Measurements from ENCODE around the gene DNAJA4. TPM values are rescaled to one million over a fixed set of nuclear protein-coding genes. Genes with fewer than 3 reads are reported as not detected.

Gene DNAJA4
- total RNA-seq, 3 donors from 2014 or later (not counting 1 experiment from before 2014, with no cell fraction given), result 23.2 to 28.8 (median 26.3) TPM

DNA sequence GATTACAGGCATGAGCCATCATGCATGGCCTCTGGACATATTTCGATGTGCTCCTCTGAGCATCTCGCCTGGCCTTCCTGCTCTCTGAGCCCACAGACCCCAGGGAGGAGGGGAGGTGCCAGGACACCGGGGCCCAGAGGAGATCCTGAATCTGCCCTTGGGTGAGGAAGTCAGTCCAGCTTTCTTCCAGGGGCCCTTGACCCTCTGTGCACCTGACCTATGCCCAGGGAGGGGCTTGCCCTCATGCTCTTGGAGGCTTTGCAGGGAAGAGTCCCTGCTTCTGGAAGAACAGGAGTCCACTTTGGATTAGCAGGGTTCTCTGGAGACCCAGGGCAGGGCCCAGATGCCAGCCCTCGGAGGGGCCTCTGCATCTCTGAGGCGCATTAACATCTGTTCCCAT, 31.4 kb upstream of the DNAJA4 start:
- TF ChIP-seq, protein P1, sequence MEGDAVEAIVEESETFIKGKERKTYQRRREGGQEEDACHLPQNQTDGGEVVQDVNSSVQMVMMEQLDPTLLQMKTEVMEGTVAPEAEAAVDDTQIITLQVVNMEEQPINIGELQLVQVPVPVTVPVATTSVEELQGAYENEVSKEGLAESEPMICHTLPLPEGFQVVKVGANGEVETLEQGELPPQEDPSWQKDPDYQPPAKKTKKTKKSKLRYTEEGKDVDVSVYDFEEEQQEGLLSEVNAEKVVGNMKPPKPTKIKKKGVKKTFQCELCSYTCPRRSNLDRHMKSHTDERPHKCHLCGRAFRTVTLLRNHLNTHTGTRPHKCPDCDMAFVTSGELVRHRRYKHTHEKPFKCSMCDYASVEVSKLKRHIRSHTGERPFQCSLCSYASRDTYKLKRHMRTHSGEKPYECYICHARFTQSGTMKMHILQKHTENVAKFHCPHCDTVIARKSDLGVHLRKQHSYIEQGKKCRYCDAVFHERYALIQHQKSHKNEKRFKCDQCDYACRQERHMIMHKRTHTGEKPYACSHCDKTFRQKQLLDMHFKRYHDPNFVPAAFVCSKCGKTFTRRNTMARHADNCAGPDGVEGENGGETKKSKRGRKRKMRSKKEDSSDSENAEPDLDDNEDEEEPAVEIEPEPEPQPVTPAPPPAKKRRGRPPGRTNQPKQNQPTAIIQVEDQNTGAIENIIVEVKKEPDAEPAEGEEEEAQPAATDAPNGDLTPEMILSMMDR (IDR thresholded peaks at IDR 0.05), result no peak
- 76% methylated on average over 5 of the region's 5 CpGs for WGBS (ENCODE audit: insufficient coverage)
- Histone ChIP-seq H3K4me1 (ENCODE audit: control insufficient read depth, insufficient read depth, low read length) (no peaks in the 10 kb centered on the region), H3K27ac (ENCODE audit: low read length) (no peak overlapping the region), H3K36me3 (ENCODE audit: control insufficient read depth, insufficient read depth, low read length) (no peaks in the 10 kb centered on the region), H3K27me3 (ENCODE audit: control insufficient read depth, insufficient read depth, low read length) (no peaks in the 10 kb centered on the region), H3K4me3 (ENCODE audit: low read length) (no peak overlapping the region), H3K9me3 (ENCODE audit: control insufficient read depth, insufficient read depth, low read length) (no peaks in the 10 kb centered on the region)
- Mint-ChIP-seq H3K27ac (no peak overlapping the region), H3K4me1 (no peaks in the 10 kb centered on the region), H3K27me3 (ENCODE audit: low read depth in 2 of 2) (peaks cover 2 to 11% of the 10 kb centered on the region in 2 donors), H3K4me3 (no peak overlapping the region), H3K9me3 (no peaks in the 10 kb centered on the region), H3K36me3 (no peaks in the 10 kb centered on the region)
- DNase-seq (no peak), ATAC-seq (no peak)
- intact Hi-C loops (cut with micrococcal nuclease), result no loop called here

DNA sequence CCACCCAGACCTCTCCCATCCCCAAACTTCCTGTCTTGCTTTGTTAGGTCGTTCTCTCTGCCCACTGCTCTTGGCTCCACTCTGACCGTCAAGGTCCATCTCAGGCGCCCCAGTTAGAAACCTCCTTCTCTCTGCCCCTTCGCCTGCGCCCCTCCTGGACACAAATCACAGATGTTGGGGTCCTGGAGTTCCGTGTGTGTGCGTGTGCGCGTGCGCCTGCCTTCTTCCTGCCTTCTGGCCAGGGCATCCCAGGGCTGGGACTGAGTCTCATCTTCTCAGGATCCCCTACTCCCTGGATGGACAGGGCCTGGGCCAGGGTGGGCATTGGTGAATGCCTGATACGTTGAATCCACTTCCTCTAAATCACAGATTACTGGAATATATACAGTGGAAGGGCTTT, 30.9 kb upstream of the DNAJA4 start:
- no peaks in the 10 kb centered on the region for H3K27me3 ChIP-seq (ENCODE audit: control insufficient read depth, insufficient read depth, low read length)
- TF ChIP-seq, protein P1 (IDR thresholded peaks at IDR 0.05), result no peak
- H3K36me3 ChIP-seq (ENCODE audit: control insufficient read depth, insufficient read depth, low read length), result no peaks in the 10 kb centered on the region
- H3K27ac Mint-ChIP-seq, result no peak overlapping the region
- no peak overlapping the region for H3K27ac ChIP-seq (ENCODE audit: low read length)
- no peaks in the 10 kb centered on the region for H3K4me1 Mint-ChIP-seq
- peaks cover 2 to 11% of the 10 kb centered on the region in 2 donors for H3K27me3 Mint-ChIP-seq (ENCODE audit: low read depth in 2 of 2)
- H3K4me3 ChIP-seq (ENCODE audit: low read length), result no peak overlapping the region
- WGBS (ENCODE audit: insufficient coverage), result 73% methylated on average over 10 of the region's 11 CpGs
- no peaks in the 10 kb centered on the region for H3K9me3 ChIP-seq (ENCODE audit: control insufficient read depth, insufficient read depth, low read length)
- H3K4me3 Mint-ChIP-seq, result no peak overlapping the region
- ATAC-seq (no peak), DNase-seq (no peak)
- no peaks in the 10 kb centered on the region for H3K36me3 Mint-ChIP-seq
- H3K4me1 ChIP-seq (ENCODE audit: control insufficient read depth, insufficient read depth, low read length), result no peaks in the 10 kb centered on the region
- H3K9me3 Mint-ChIP-seq, result no peaks in the 10 kb centered on the region
- intact Hi-C loops (cut with micrococcal nuclease), result no loop called here

DNA sequence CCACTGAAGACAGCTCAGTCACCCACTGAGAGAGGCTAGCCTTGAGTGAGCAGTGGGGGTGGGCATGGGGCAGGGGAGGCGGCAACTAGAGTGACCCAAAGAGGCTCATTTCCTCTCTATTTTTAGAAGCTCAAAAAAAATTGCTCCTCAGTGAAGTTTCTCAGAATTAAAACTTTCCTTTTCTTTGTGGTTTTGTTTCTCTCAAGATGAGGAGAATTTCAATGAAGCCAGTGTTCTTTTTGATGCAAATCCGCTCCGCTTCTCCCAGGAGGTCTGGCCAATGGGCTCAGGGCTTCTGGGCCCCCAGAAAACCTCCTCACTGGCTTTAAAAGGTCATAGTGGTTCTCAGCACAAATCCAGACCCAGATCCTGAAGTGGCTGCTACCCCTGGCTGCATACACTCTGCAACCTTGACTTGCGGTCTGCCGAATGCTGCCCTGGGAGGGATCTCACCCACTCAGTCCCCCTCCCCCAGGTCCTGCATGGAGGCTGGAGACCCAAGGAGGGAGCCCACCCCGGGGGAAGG, 29.8 kb upstream of the DNAJA4 start, which contains the start of gene ACSBG1:
ACSBG1 (minus strand) TSS at position 51 of the 526 bp plus-strand sequence. CDS start 64 bp downstream, outside the sequence.
- no peak within 1 kb of the TSS for H3K4me3 Mint-ChIP-seq
- WGBS (ENCODE audit: insufficient coverage), result 31% methylated on average over 6 of the region's 6 CpGs
- H3K27ac Mint-ChIP-seq, result no peak within 1 kb of the TSS

More for the DNA sequence above, 29.8 kb upstream of the DNAJA4 start, which contains the start of gene ACSBG1:
- intact Hi-C loops (cut with micrococcal nuclease), result no loop called here
- Mint-ChIP-seq H3K36me3 (no peaks in the 10 kb centered on the region), H3K9me3 (no peaks in the 10 kb centered on the region), H3K4me1 (no peaks in the 10 kb centered on the region), H3K27me3 (ENCODE audit: low read depth in 2 of 2) (peaks cover 2 to 11% of the 10 kb centered on the region in 2 donors)
- no peak within 1 kb of the TSS for H3K27ac ChIP-seq (ENCODE audit: low read length)
- TF ChIP-seq, protein P1 (IDR thresholded peaks at IDR 0.05), result no peak
- no peak for ATAC-seq
- no peak within 1 kb of the TSS for H3K4me3 ChIP-seq (ENCODE audit: low read length)
- H3K36me3 ChIP-seq (ENCODE audit: control insufficient read depth, insufficient read depth, low read length), result no peaks in the 10 kb centered on the region
- no peaks in the 10 kb centered on the region for H3K4me1 ChIP-seq (ENCODE audit: control insufficient read depth, insufficient read depth, low read length)
- no peak for DNase-seq
- no peaks in the 10 kb centered on the region for H3K9me3 ChIP-seq (ENCODE audit: control insufficient read depth, insufficient read depth, low read length)
- no peaks in the 10 kb centered on the region for H3K27me3 ChIP-seq (ENCODE audit: control insufficient read depth, insufficient read depth, low read length)
